Tibial nerve (tissue), 4 donors: ENCODE results near the gene DNAJC6. TPM values are rescaled to one million over a fixed set of nuclear protein-coding genes. Genes with fewer than 3 reads are reported as not detected.
"Not testable (repeated sequence)": the region's sequence is repeated elsewhere in the genome, so short reads cannot be mapped to it uniquely, and the experiment has no call there.

Source experiments
- DNase-seq, 2 donors: peaks; one replicate each; pipeline ENCODE4 v3.0.0-alpha.2; 2019; ENCODE audit warnings: low spot score in 2 of 2
- H3K27ac ChIP-seq, 4 donors: fragments of 200-600 bp; sonication (generic) in 3 of 4; one replicate each; pipeline ENCODE4 v1.5.1; 2017 to 2019; ENCODE audit warnings: mild to moderate bottlenecking in 1 of 4
- H3K27me3 ChIP-seq, 2 donors: fragments of 200-600 bp; sonication (generic) in 1 of 2; one replicate each; pipeline versions ENCODE4 v1.5.1 to v1.6.0; 2017 to 2019
- H3K36me3 ChIP-seq, 3 donors: fragments of 200-600 bp; sonication (generic); one replicate each; pipeline ENCODE4 v1.5.1; 2018 to 2019
- H3K4me1 ChIP-seq, 4 donors: fragments of 200-600 bp; sonication (generic) in 3 of 4; one replicate each; pipeline ENCODE4 v1.5.1; 2017 to 2019
- H3K4me3 ChIP-seq, 4 donors: fragments of 200-600 bp; sonication (generic) in 3 of 4; one replicate each; pipeline ENCODE4 v1.5.1; 2017 to 2019; ENCODE audit warnings: mild to moderate bottlenecking in 1 of 4, moderate library complexity in 1 of 4
- H3K9me3 ChIP-seq, 4 donors: fragments of 200-600 bp; sonication (generic) in 3 of 4; one replicate each; pipeline ENCODE4 v1.5.1; 2017 to 2019
- EP300 ChIP-seq, 2 donors: sonication (generic); formaldehyde crosslinking; IDR thresholded peaks; one replicate each; pipeline ENCODE4 v1.6.1; 2017; ENCODE audit warnings: antibody characterized with exemption in 2 of 2, mild to moderate bottlenecking in 1 of 2
- POLR2A ChIP-seq, 2 donors: fragments of 450-650 bp; IDR thresholded peaks; one replicate each; pipeline ENCODE4 v1.6.1; 2017; ENCODE audit warnings: antibody characterized with exemption in 2 of 2, mild to moderate bottlenecking in 2 of 2, moderate library complexity in 2 of 2
- WGBS, 2 donors: methylation state at CpG; one replicate each; pipeline ENCODE4 v1.1.5; 2018; 5-methylcytosine and 5-hydroxymethylcytosine counted together
- total RNA-seq, 4 donors: library from RNA; depleted of rRNA; stranded (reverse); fragments of >200 nt; gene quantifications; one replicate each; pipeline ENCODE4 v1.1.0, GENCODE V29; 2016
- TF ChIP-seq, protein P1 (sequence below), 5 experiments: fragments of 200-600 bp in 3 of 5; fragments of 450-650 bp in 2 of 5; sonication (generic) in 3 of 5; IDR thresholded peaks; one replicate each; pipeline ENCODE4 v1.5.1; 2016 to 2019; ENCODE audit warnings: antibody characterized with exemption in 5 of 5, mild to moderate bottlenecking in 3 of 5, moderate library complexity in 2 of 5

The DNAJC6 gene
- total RNA-seq, 4 donors from 2014 or later = 11.4 to 19.2 (median 16.9) TPM

GRCh38 chr1:65443647-65444046 is 134.3 kb downstream of the DNAJC6 start:
- 89 to 93% methylated on average over 2 of the region's 2 CpGs for WGBS, 2 donors
- DNase-seq = no peak
- Histone ChIP-seq H3K27ac (no peak overlapping the region), H3K4me1 (no peaks in the 10 kb centered on the region), H3K9me3 (no peaks in the 10 kb centered on the region), H3K4me3 (no peak overlapping the region), H3K36me3 (no peaks in the 10 kb centered on the region), H3K27me3 (no peaks in the 10 kb centered on the region)
- TF ChIP-seq, protein P1, sequence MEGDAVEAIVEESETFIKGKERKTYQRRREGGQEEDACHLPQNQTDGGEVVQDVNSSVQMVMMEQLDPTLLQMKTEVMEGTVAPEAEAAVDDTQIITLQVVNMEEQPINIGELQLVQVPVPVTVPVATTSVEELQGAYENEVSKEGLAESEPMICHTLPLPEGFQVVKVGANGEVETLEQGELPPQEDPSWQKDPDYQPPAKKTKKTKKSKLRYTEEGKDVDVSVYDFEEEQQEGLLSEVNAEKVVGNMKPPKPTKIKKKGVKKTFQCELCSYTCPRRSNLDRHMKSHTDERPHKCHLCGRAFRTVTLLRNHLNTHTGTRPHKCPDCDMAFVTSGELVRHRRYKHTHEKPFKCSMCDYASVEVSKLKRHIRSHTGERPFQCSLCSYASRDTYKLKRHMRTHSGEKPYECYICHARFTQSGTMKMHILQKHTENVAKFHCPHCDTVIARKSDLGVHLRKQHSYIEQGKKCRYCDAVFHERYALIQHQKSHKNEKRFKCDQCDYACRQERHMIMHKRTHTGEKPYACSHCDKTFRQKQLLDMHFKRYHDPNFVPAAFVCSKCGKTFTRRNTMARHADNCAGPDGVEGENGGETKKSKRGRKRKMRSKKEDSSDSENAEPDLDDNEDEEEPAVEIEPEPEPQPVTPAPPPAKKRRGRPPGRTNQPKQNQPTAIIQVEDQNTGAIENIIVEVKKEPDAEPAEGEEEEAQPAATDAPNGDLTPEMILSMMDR (IDR thresholded peaks at IDR 0.05) = no peak
- TF ChIP-seq EP300 (IDR thresholded peaks at IDR 0.05) (no peak), POLR2A (IDR thresholded peaks at IDR 0.05) (no peak)

DNA sequence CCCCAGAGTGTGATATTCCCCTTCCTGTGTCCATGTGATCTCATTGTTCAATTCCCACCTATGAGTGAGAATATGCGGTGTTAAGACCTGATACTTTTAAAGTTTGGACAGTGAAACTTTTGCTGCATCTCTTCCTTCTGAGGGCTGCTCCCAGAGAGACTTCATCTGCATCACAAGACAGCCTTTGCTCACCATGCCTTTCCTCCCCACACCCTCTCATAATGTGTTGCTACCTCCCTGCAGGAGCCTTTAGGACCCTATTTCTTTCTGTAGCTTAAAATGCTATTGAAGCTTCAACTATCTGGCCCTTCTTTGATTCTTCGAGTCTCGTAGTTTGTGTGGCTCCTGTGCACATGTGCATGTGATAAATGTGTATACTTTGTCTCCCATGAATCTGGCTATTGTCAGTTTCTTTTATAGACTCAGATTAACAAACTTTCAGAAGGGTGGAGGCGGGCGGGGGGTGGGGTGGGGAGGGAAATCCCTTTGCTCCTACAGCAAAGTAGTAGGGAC is 134.8 kb downstream of the DNAJC6 start:
- H3K4me1 ChIP-seq = no peaks in the 10 kb centered on the region
- no peak for TF ChIP-seq EP300 (IDR thresholded peaks at IDR 0.05)
- TF ChIP-seq, protein P1 (IDR thresholded peaks at IDR 0.05) = no peak
- TF ChIP-seq POLR2A (IDR thresholded peaks at IDR 0.05) = no peak
- no peaks in the 10 kb centered on the region for H3K9me3 ChIP-seq
- H3K36me3 ChIP-seq = no peaks in the 10 kb centered on the region
- WGBS, 2 donors = 64 to 65% methylated on average over 4 of the region's 5 CpGs
- H3K4me3 ChIP-seq = no peak overlapping the region
- H3K27me3 ChIP-seq = no peaks in the 10 kb centered on the region
- no peak for DNase-seq
- H3K27ac ChIP-seq = no peak overlapping the region

DNA sequence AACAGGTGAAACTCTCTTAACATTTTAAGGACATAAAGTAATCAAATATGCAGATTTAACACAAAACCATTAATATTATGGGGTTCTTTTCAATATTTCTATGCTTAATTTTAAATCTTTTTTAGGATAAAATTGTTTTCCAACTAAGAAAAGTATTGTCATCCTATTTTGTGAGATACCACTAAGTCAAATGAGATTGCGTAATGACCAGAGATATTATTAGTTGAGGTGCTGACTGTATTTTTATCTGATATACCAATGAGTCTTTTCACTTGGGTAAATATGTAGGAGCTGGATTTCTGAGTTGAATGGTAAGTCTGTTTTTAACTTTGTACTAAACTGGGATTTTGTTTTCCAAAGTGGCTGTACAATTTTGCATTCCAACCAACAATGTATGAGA is 136.5 kb downstream of the DNAJC6 start:
- H3K27me3 ChIP-seq = no peaks in the 10 kb centered on the region
- H3K4me1 ChIP-seq = no peaks in the 10 kb centered on the region
- 96 to 100% methylated on average over 1 of the region's 1 CpG for WGBS, 2 donors
- no peak for DNase-seq
- no peak for TF ChIP-seq POLR2A (IDR thresholded peaks at IDR 0.05)
- TF ChIP-seq, protein P1 (IDR thresholded peaks at IDR 0.05) = no peak
- no peak for TF ChIP-seq EP300 (IDR thresholded peaks at IDR 0.05)
- no peak overlapping the region for H3K4me3 ChIP-seq
- H3K36me3 ChIP-seq = no peaks in the 10 kb centered on the region
- no peak overlapping the region for H3K27ac ChIP-seq
- no peaks in the 10 kb centered on the region for H3K9me3 ChIP-seq

- Histone ChIP-seq H3K4me3 (no peak overlapping the region), H3K9me3 (no peaks in the 10 kb centered on the region), H3K27ac (no peak overlapping the region), H3K4me1 (no peaks in the 10 kb centered on the region), H3K27me3 (no peaks in the 10 kb centered on the region), H3K36me3 (no peaks in the 10 kb centered on the region)
- TF ChIP-seq POLR2A (IDR thresholded peaks at IDR 0.05) (no peak), EP300 (IDR thresholded peaks at IDR 0.05) (no peak)
- TF ChIP-seq, protein P1 (IDR thresholded peaks at IDR 0.05) = no peak
- 71 to 88% methylated on average over 4 of the region's 4 CpGs for WGBS, 2 donors
- no peak for DNase-seq
Observed at GRCh38 chr1:65449214-65449823, 140.0 kb downstream of the DNAJC6 start.

- not testable (repeated sequence) for H3K4me1 ChIP-seq, DNase-seq, H3K27me3 ChIP-seq, H3K9me3 ChIP-seq, H3K36me3 ChIP-seq, H3K27ac ChIP-seq, H3K4me3 ChIP-seq
- WGBS, 2 donors = 86 to 91% methylated on average over 9 to 10 of the region's 10 CpGs
Observed at GRCh38 chr1:65455678-65456077, 146.3 kb downstream of the DNAJC6 start.
